OCI-LY3 (cell line): ENCODE results near the gene SPATA21.

Experiments
- H2AFZ ChIP-seq: fragments of 200-600, 300-600 bp; shearing (Covaris generic); 2 replicates; pipeline ENCODE4 v1.6.0; 2014; ENCODE audit warnings: antibody characterized with exemption, low read depth, low read length
- H3K27ac ChIP-seq: fragments of 200-600, 300-600 bp; sonication (generic); 2 replicates; pipeline ENCODE4 v1.5.1; 2014; ENCODE audit warnings: mild to moderate bottlenecking, low read length, moderate library complexity, mixed read lengths
- H3K27me3 ChIP-seq: fragments of 200-600, 300-600 bp; sonication (generic); 2 replicates; pipeline ENCODE4 v1.6.1; 2014; ENCODE audit warnings: low read depth, low read length, mixed read lengths
- H3K36me3 ChIP-seq: fragments of 200-600, 300-600 bp; sonication (generic); replicated peaks from 2 replicates; pipeline ENCODE3; 2014; ENCODE audit warnings: low read depth, low read length, mixed read lengths
- H3K4me1 ChIP-seq: fragments of 300-600, 200-600 bp; sonication (generic); 2 replicates; pipeline ENCODE4 v1.6.1; 2014; ENCODE audit warnings: low read length, mixed read lengths
- H3K4me2 ChIP-seq: fragments of 200-600, 300-600 bp; sonication (generic); 2 replicates; pipeline ENCODE4 v1.6.1; 2014; ENCODE audit warnings: low read length, mixed read lengths
- H3K4me3 ChIP-seq: fragments of 300-600, 200-600 bp; sonication (generic); 2 replicates; pipeline ENCODE4 v1.5.1; 2014; ENCODE audit warnings: antibody characterized with exemption, mild to moderate bottlenecking, low read length, moderate library complexity
- H3K79me2 ChIP-seq: fragments of 300-600, 200-600 bp; shearing (Covaris generic); 2 replicates; pipeline ENCODE4 v1.6.1; 2014; ENCODE audit warnings: mild to moderate bottlenecking, low read length, mixed read lengths
- H3K9ac ChIP-seq: fragments of 300-600, 200-600 bp; shearing (Covaris generic); 2 replicates; pipeline ENCODE4 v1.6.0; 2014; ENCODE audit warnings: mild to moderate bottlenecking, low read length, moderate library complexity
- H3K9me3 ChIP-seq: fragments of 200-600, 300-600 bp; shearing (Covaris generic); 2 replicates; pipeline ENCODE4 v1.6.1; 2014; ENCODE audit warnings: low read length, mixed read lengths; ENCODE audit not compliant: insufficient read depth
- H4K20me1 ChIP-seq: fragments of 200-600, 300-600 bp; sonication (generic); 2 replicates; pipeline ENCODE4 v1.6.1; 2016; ENCODE audit warnings: low read length, mixed read lengths; ENCODE audit not compliant: insufficient read depth
- CTCF ChIP-seq: fragments of 200-600, 300-600 bp; sonication (generic); IDR thresholded peaks from 2 replicates; pipeline ENCODE4 v1.5.1; 2014; ENCODE audit warnings: antibody characterized with exemption, low read length, low read depth
- EZH2phosphoT487 ChIP-seq: fragments of 200-600 bp; shearing (Covaris generic); IDR thresholded peaks from 2 replicates; pipeline ENCODE4 v1.6.1; 2018; ENCODE audit warnings: antibody characterized with exemption, mixed run types, low read depth

The SPATA21 gene

DNA sequence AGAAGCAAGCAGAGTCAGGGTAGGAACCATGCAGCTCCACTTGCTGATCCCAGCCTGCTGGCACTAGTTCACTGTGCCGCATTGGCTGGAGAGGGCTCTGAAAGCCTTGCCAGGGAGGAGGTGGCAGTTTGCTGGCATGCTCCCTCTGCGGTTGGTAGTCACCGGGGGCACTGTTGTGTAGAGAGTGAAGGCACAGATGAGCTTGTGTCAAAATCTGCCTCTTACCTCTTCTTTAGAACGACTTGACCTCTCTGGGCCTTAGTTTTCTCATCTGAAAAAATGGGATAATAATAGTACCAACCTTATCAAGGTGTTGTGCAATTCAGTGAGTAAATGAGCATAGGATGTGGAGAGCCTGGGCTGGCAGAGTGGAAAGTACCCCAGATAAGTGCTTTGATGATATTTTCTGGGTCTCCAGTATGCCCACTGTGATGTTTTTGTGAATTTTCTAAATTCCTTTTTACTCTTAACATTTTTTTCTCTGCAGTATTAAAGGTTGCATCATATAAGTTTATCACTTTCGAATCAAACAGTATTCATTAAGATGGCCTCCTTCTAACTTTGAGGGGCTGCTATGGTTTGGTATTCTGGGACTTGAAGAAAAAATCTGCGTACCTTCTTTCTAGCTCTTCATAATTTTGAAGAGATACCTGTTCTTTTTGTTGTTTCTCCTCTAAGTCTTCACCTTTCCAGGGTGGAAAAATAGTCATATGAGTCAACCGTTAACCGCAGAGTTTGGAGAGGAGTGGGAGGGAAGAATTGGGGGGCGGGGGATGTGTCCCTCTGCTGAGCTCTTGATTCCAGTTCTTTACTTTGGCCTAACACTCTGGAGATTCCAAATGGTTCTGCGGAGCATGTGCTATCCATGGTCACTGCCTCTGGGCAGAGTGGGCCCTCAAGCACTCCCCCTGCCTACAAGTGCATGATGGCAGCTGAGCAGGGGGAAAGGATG, 43.4 kb downstream of the SPATA21 start:
- Histone ChIP-seq H2AFZ (no peak overlapping the region), H3K4me3 (no peak overlapping the region), H3K27me3 (no peaks in the 10 kb centered on the region), H3K27ac (no peak overlapping the region), H3K9me3 (no peaks in the 10 kb centered on the region), H4K20me1 (peaks cover 31% of the 10 kb centered on the region), H3K9ac (no peak overlapping the region), H3K36me3 (no peaks in the 10 kb centered on the region), H3K4me1 (peaks cover under 1% of the 10 kb centered on the region), H3K4me2 (no peak overlapping the region), H3K79me2 (peaks cover 43% of the 10 kb centered on the region)
- no peak for TF ChIP-seq EZH2phosphoT487
- TF ChIP-seq CTCF: no peak

GRCh38 chr1:16392740-16393569, 44.3 kb downstream of the SPATA21 start:
- peaks cover 9% of the 10 kb centered on the region for H3K4me1 ChIP-seq
- TF ChIP-seq CTCF: no peak
- TF ChIP-seq EZH2phosphoT487: no peak
- H4K20me1 ChIP-seq: peaks cover 31% of the 10 kb centered on the region
- H3K36me3 ChIP-seq: peaks cover 5% of the 10 kb centered on the region
- no peaks in the 10 kb centered on the region for H3K27me3 ChIP-seq
- no peak overlapping the region for H3K27ac ChIP-seq
- H3K9ac ChIP-seq: no peak overlapping the region
- H2AFZ ChIP-seq: no peak overlapping the region
- peaks cover 51% of the 10 kb centered on the region for H3K79me2 ChIP-seq
- no peak overlapping the region for H3K4me2 ChIP-seq
- no peaks in the 10 kb centered on the region for H3K9me3 ChIP-seq
- no peak overlapping the region for H3K4me3 ChIP-seq

GRCh38 chr1:16391411-16391810, 45.8 kb downstream of the SPATA21 start:
- no peaks in the 10 kb centered on the region for H3K27me3 ChIP-seq
- no peak overlapping the region for H3K27ac ChIP-seq
- H2AFZ ChIP-seq: no peak overlapping the region
- peaks cover 31% of the 10 kb centered on the region for H4K20me1 ChIP-seq
- no peak for TF ChIP-seq EZH2phosphoT487
- no peak for TF ChIP-seq CTCF
- H3K36me3 ChIP-seq: peaks cover 5% of the 10 kb centered on the region
- H3K9ac ChIP-seq: no peak overlapping the region
- no peak overlapping the region for H3K4me2 ChIP-seq
- no peak overlapping the region for H3K4me3 ChIP-seq
- peaks cover 62% of the 10 kb centered on the region for H3K79me2 ChIP-seq
- H3K9me3 ChIP-seq: no peaks in the 10 kb centered on the region
- H3K4me1 ChIP-seq: peaks cover 24% of the 10 kb centered on the region
